CD4-positive, alpha-beta T cell (primary cell): ENCODE results near the gene GPX2. TPM values are rescaled to one million over a fixed set of nuclear protein-coding genes. Genes with fewer than 3 reads are reported as not detected.

Experiments
- ATAC-seq: fragments of 200-7000 bp; cut with Tn5 transposase; one replicate; pipeline ENCODE4 v1.10.0; 2022; ENCODE audit warnings: mild to moderate bottlenecking; ENCODE audit not compliant: poor library complexity
- CTCF ChIA-PET: fragments of 350-600 bp; sonication (Branson Sonifier 250); formaldehyde crosslinking; loops from one replicate; lab custom pipeline; 2021; ENCODE audit warnings: antibody characterized with exemption, inconsistent platforms; lab: Charles Lee
- POLR2A ChIA-PET: fragments of 350-600 bp; sonication (Branson Sonifier 250); formaldehyde crosslinking; loops from one replicate; lab custom pipeline; 2021; ENCODE audit warnings: antibody characterized with exemption, inconsistent platforms; lab: Charles Lee
- DNase-seq, 14 experiments: peaks; one replicate each; pipeline ENCODE4 v3.0.0-alpha.2; 2013 to 2020; ENCODE audit warnings: mixed read lengths in 2 of 14
- H3K27ac ChIP-seq, 2 donors: one replicate each; pipeline versions ENCODE4 v1.5.1 to v1.7.0; 2013; ENCODE audit warnings: low read length in 2 of 2, low read depth in 1 of 2, mild to moderate bottlenecking in 1 of 2
- H3K27me3 ChIP-seq, 2 experiments: 1 replicate in 1 of 2; 2 replicates in 1 of 2; pipeline versions ENCODE4 v1.6.1 to v1.7.0; 2013; ENCODE audit warnings: low read length in 2 of 2, control low read depth in 1 of 2, mild to moderate bottlenecking in 1 of 2, moderate library complexity in 1 of 2; ENCODE audit not compliant: insufficient read depth in 2 of 2, control insufficient read depth in 1 of 2
- H3K36me3 ChIP-seq: one replicate; pipeline ENCODE4 v1.6.1; 2013; ENCODE audit warnings: low read length, control low read depth; ENCODE audit not compliant: insufficient read depth
- H3K4me1 ChIP-seq: one replicate; pipeline ENCODE4 v1.6.1; 2013; ENCODE audit warnings: low read length, control low read depth; ENCODE audit not compliant: insufficient read depth
- H3K4me3 ChIP-seq: one replicate; pipeline ENCODE4 v1.5.1; 2013; ENCODE audit warnings: mild to moderate bottlenecking, low read length, moderate library complexity
- H3K9me3 ChIP-seq, 2 experiments: 1 replicate in 1 of 2; 2 replicates in 1 of 2; pipeline versions ENCODE4 v1.6.1 to v1.7.0; 2013; ENCODE audit warnings: low read length in 2 of 2, mild to moderate bottlenecking in 2 of 2, control low read depth in 1 of 2, moderate library complexity in 1 of 2; ENCODE audit not compliant: control insufficient read depth in 1 of 2, insufficient read depth in 1 of 2
- H3K27ac Mint-ChIP-seq: one replicate; pipeline ENCODE4 v1.8.0; 2020; ENCODE audit warnings: mixed read lengths
- H3K27me3 Mint-ChIP-seq: one replicate; pipeline ENCODE4 v1.8.0; 2021; ENCODE audit warnings: mixed read lengths
- H3K36me3 Mint-ChIP-seq: one replicate; pipeline ENCODE4 v1.8.0; 2021; ENCODE audit warnings: low read depth, mixed read lengths
- H3K4me1 Mint-ChIP-seq: one replicate; pipeline ENCODE4 v1.8.0; 2021; ENCODE audit warnings: low read depth, mixed read lengths
- H3K4me3 Mint-ChIP-seq: one replicate; pipeline ENCODE4 v1.8.0; 2020; ENCODE audit warnings: mild to moderate bottlenecking, mixed read lengths
- H3K9me3 Mint-ChIP-seq: one replicate; pipeline ENCODE4 v1.8.0; 2020; ENCODE audit warnings: mixed read lengths
- CTCF ChIP-seq: fragments of 200-600 bp; IDR thresholded peaks from one replicate; pipeline ENCODE4 v1.8.0; 2022; ENCODE audit warnings: antibody characterized with exemption, mild to moderate bottlenecking
- intact Hi-C, 2 experiments: fragments of 100-400 bp; cut with DNase I in 1 of 2; cut with micrococcal nuclease in 1 of 2; formaldehyde crosslinking; loops; one replicate each; pipeline versions ENCODE4 v1.15.1 to v1.9.0; 2023 to 2025; cut with DNase I, micrococcal nuclease
- total RNA-seq, 174 experiments: library from RNA in 2 of 174; stranded (reverse) in 2 of 174; gene quantifications; one replicate each; pipeline ENCODE4 v1.2.3 and lab custom pipeline; 2021 to 2026

GPX2 gene
- total RNA-seq, 2 experiments from 2014 or later: not detected

GRCh38 chr14:64938972-64939816 lies 3.4 kb downstream of the GPX2 start:
- Mint-ChIP-seq H3K9me3 (no peaks in the 10 kb centered on the region), H3K4me1 (peaks cover 90% of the 10 kb centered on the region), H3K36me3 (peaks cover 97% of the 10 kb centered on the region), H3K4me3 (no peak overlapping the region), H3K27ac (peak overlapping the region; percentile 74), H3K27me3 (no peaks in the 10 kb centered on the region)
- intact Hi-C loops: no loop called here
- CTCF ChIA-PET: interaction anchor here (0.6 to 1.3 kb wide), 2 partner anchors 14 to 364 kb away, joined by 3 read pairs; no protein-coding TSS in a partner anchor
- Histone ChIP-seq H3K27me3 (no peaks in the 10 kb centered on the region), H3K9me3 (no peaks in the 10 kb centered on the region), H3K36me3 (peaks cover 65% of the 10 kb centered on the region), H3K27ac (no peak overlapping the region), H3K4me3 (no peak overlapping the region), H3K4me1 (peaks cover 19% of the 10 kb centered on the region)
- DNase-seq: no peak
- POLR2A ChIA-PET: no interaction called here
- TF ChIP-seq CTCF: no peak
- no peak for ATAC-seq

GRCh38 chr14:64937821-64938193 lies 4.7 kb downstream of the GPX2 start:
- DNase-seq (no peak), ATAC-seq (no peak)
- ChIA-PET CTCF (interaction anchor here (1.3 kb wide), 1 partner anchor 13 kb away, joined by 3 read pairs; no protein-coding TSS in a partner anchor), POLR2A (interaction anchor here (0.6 to 1.3 kb wide), 3 partner anchors 20 to 745 kb away, joined by 3 read pairs; no protein-coding TSS in a partner anchor)
- no peaks in the 10 kb centered on the region for H3K27me3 ChIP-seq
- no peak overlapping the region for H3K27ac ChIP-seq
- Mint-ChIP-seq H3K27ac (peak overlapping the region; percentile 54), H3K4me3 (no peak overlapping the region), H3K36me3 (peaks cover 97% of the 10 kb centered on the region), H3K9me3 (no peaks in the 10 kb centered on the region), H3K4me1 (peaks cover 77% of the 10 kb centered on the region), H3K27me3 (no peaks in the 10 kb centered on the region)
- TF ChIP-seq CTCF: no peak
- H3K36me3 ChIP-seq: peaks cover 68% of the 10 kb centered on the region
- no peaks in the 10 kb centered on the region for H3K9me3 ChIP-seq
- intact Hi-C loops: no loop called here
- peaks cover 10% of the 10 kb centered on the region for H3K4me1 ChIP-seq
- H3K4me3 ChIP-seq: no peak overlapping the region

GRCh38 chr14:64937171-64937820 lies 5.2 kb downstream of the GPX2 start:
- ChIA-PET POLR2A (interaction anchor here (0.6 to 2.0 kb wide), 4 partner anchors 13 to 27 kb away, joined by 3 to 9 read pairs (median 3); partner anchors contain the start of gene CHURC1), CTCF (interaction anchor here (0.9 to 2.2 kb wide), 3 partner anchors 12 to 114 kb away, joined by 3 to 7 read pairs (median 3); no protein-coding TSS in a partner anchor)
- intact Hi-C loops: no loop called here
- ATAC-seq (no peak), DNase-seq (no peak)
- no peaks in the 10 kb centered on the region for H3K27me3 Mint-ChIP-seq
- H3K36me3 Mint-ChIP-seq: peaks cover 100% of the 10 kb centered on the region
- H3K4me3 ChIP-seq: no peak overlapping the region
- no peak overlapping the region for H3K27ac ChIP-seq
- H3K27ac Mint-ChIP-seq: peak overlapping the region; percentile 54
- H3K27me3 ChIP-seq: no peaks in the 10 kb centered on the region
- H3K36me3 ChIP-seq: peaks cover 69% of the 10 kb centered on the region
- H3K4me1 Mint-ChIP-seq: peaks cover 76% of the 10 kb centered on the region
- no peak for TF ChIP-seq CTCF
- H3K4me3 Mint-ChIP-seq: peak overlapping the region; percentile 5
- H3K9me3 Mint-ChIP-seq: no peaks in the 10 kb centered on the region
- no peaks in the 10 kb centered on the region for H3K9me3 ChIP-seq
- H3K4me1 ChIP-seq: peaks cover 7% of the 10 kb centered on the region
